Osteoblast (primary cell): ENCODE data around the gene CYP46A1. TPM values are rescaled to one million over a fixed set of nuclear protein-coding genes. Genes with fewer than 3 reads are reported as not detected.
A peak's percentile ranks its signal among the peaks of the same experiment; 100 is the strongest.

Experiments
- DNase-seq: peaks from one replicate; pipeline ENCODE4 v3.0.0; 2011; ENCODE audit warnings: low spot score, mixed read lengths; ENCODE audit not compliant: insufficient read length; ENCODE audit errors: missing footprints
- H2AFZ ChIP-seq: 2 replicates; pipeline ENCODE4 v1.6.0; 2011; ENCODE audit warnings: mild to moderate bottlenecking, low read length
- H3K27ac ChIP-seq: 2 replicates; pipeline ENCODE4 v1.5.1; 2011; ENCODE audit warnings: mild to moderate bottlenecking, low read depth, low read length, moderate library complexity
- H3K27me3 ChIP-seq: 2 replicates; pipeline ENCODE4 v1.6.0; 2012; ENCODE audit warnings: mild to moderate bottlenecking, control low read depth, inconsistent platforms, low read length, moderate library complexity; ENCODE audit not compliant: insufficient read depth
- H3K36me3 ChIP-seq: 2 replicates; pipeline ENCODE4 v1.5.1; 2011; ENCODE audit warnings: mild to moderate bottlenecking, low read length, control low read depth, moderate library complexity; ENCODE audit not compliant: insufficient read depth
- H3K4me1 ChIP-seq: 2 replicates; pipeline ENCODE4 v1.5.1; 2011; ENCODE audit warnings: mild to moderate bottlenecking, low read length, control low read depth, moderate library complexity; ENCODE audit not compliant: insufficient read depth
- H3K4me2 ChIP-seq: 2 replicates; pipeline ENCODE4 v1.6.0; 2011; ENCODE audit warnings: mild to moderate bottlenecking, low read length; ENCODE audit not compliant: insufficient read depth
- H3K4me3 ChIP-seq: fragments of 200-600 bp; sonication (generic); 3 replicates; pipeline ENCODE4 v1.5.1; 2012; ENCODE audit warnings: mild to moderate bottlenecking, low read length, inconsistent platforms; ENCODE audit not compliant: insufficient read depth
- H3K79me2 ChIP-seq: 2 replicates; pipeline ENCODE4 v1.6.0; 2012; ENCODE audit warnings: mild to moderate bottlenecking, low read length, control low read depth, inconsistent platforms; ENCODE audit not compliant: insufficient read depth
- H3K9me3 ChIP-seq: 2 replicates; pipeline ENCODE4 v1.5.1; 2011; ENCODE audit warnings: low read depth, low read length, control low read depth
- H4K20me1 ChIP-seq: 2 replicates; pipeline ENCODE4 v1.6.0; 2012; ENCODE audit warnings: mild to moderate bottlenecking, low read length, control low read depth; ENCODE audit not compliant: insufficient read depth
- CTCF ChIP-seq: IDR thresholded peaks from 2 replicates; pipeline ENCODE4 v1.5.1; 2011; ENCODE audit warnings: mild to moderate bottlenecking, low read depth, low read length, moderate library complexity; ENCODE audit errors: extremely low read depth
- total RNA-seq: library from RNA; depleted of rRNA; stranded (reverse); fragments of >200 nt; gene quantifications from 2 replicates; pipeline ENCODE4 v1.2.3, GENCODE V29; 2012

The CYP46A1 gene
- total RNA-seq, 1 donor: 0.36 TPM

- DNase-seq: peak; percentile 85
- peaks cover 11% of the 10 kb centered on the region for H3K4me1 ChIP-seq
- H2AFZ ChIP-seq: no peak overlapping the region
- H3K4me2 ChIP-seq: no peak overlapping the region
- no peak overlapping the region for H3K4me3 ChIP-seq
- no peaks in the 10 kb centered on the region for H3K9me3 ChIP-seq
- no peak overlapping the region for H3K27ac ChIP-seq
- H3K27me3 ChIP-seq: no peaks in the 10 kb centered on the region
- no peak for TF ChIP-seq CTCF
- no peaks in the 10 kb centered on the region for H3K36me3 ChIP-seq
- H4K20me1 ChIP-seq: peaks cover 2% of the 10 kb centered on the region
- no peaks in the 10 kb centered on the region for H3K79me2 ChIP-seq
Observed at GRCh38 chr14:99733540-99734405, 49.7 kb downstream of the CYP46A1 start.

GRCh38 chr14:99734406-99735051, 50.4 kb downstream of the CYP46A1 start:
- Histone ChIP-seq H3K27ac (no peak overlapping the region), H3K36me3 (no peaks in the 10 kb centered on the region), H4K20me1 (peaks cover 3% of the 10 kb centered on the region), H3K4me2 (no peak overlapping the region), H3K27me3 (no peaks in the 10 kb centered on the region), H3K9me3 (no peaks in the 10 kb centered on the region), H3K4me3 (no peak overlapping the region), H3K4me1 (peaks cover 11% of the 10 kb centered on the region), H2AFZ (no peak overlapping the region), H3K79me2 (no peaks in the 10 kb centered on the region)
- TF ChIP-seq CTCF: no peak
- peak; percentile 83 for DNase-seq

- no peak overlapping the region for H3K4me2 ChIP-seq
- H3K9me3 ChIP-seq: no peaks in the 10 kb centered on the region
- no peak overlapping the region for H2AFZ ChIP-seq
- H3K36me3 ChIP-seq: no peaks in the 10 kb centered on the region
- no peaks in the 10 kb centered on the region for H3K79me2 ChIP-seq
- peak; percentile 84 for DNase-seq
- no peak overlapping the region for H3K4me3 ChIP-seq
- no peak for TF ChIP-seq CTCF
- H3K27ac ChIP-seq: no peak overlapping the region
- peaks cover 11% of the 10 kb centered on the region for H3K4me1 ChIP-seq
- no peaks in the 10 kb centered on the region for H3K27me3 ChIP-seq
- H4K20me1 ChIP-seq: peaks cover 3% of the 10 kb centered on the region
Observed at GRCh38 chr14:99735189-99736135, 51.4 kb downstream of the CYP46A1 start.
